Activated B cell treated with CpG ODN at 0.5 μM for 24 hours (primary cell): ENCODE measurements around the gene EEIG2. TPM values are rescaled to one million over a fixed set of nuclear protein-coding genes. Genes with fewer than 3 reads are reported as not detected.
"Not testable (repeated sequence)": the region's sequence is repeated elsewhere in the genome, so short reads cannot be mapped to it uniquely, and the experiment has no call there.

ENCODE experiments used
- ATAC-seq: fragments of 200-7000 bp; cut with Tn5 transposase; one replicate; pipeline ENCODE4 v1.10.0; 2021; ENCODE audit warnings: low read depth, mild to moderate bottlenecking, moderate library complexity
- CTCF ChIA-PET: fragments of 350-600 bp; sonication (Branson Sonifier 250); formaldehyde crosslinking; loops from one replicate; lab custom pipeline; 2021; ENCODE audit warnings: antibody characterized with exemption; lab: Charles Lee
- POLR2A ChIA-PET: fragments of 350-600 bp; sonication (Branson Sonifier 250); formaldehyde crosslinking; loops from one replicate; lab custom pipeline; 2021; ENCODE audit warnings: antibody characterized with exemption; lab: Charles Lee
- DNase-seq: peaks from one replicate; pipeline ENCODE4 v3.0.0; 2022
- H3K27ac Mint-ChIP-seq: one replicate; pipeline ENCODE4 v1.8.0; 2020; ENCODE audit warnings: mixed read lengths
- H3K27me3 Mint-ChIP-seq: one replicate; pipeline ENCODE4 v1.8.0; 2021; ENCODE audit warnings: mixed read lengths
- H3K36me3 Mint-ChIP-seq: one replicate; pipeline ENCODE4 v1.8.0; 2021; ENCODE audit warnings: low read depth, mixed read lengths
- H3K4me1 Mint-ChIP-seq: one replicate; pipeline ENCODE4 v1.8.0; 2021; ENCODE audit warnings: mixed read lengths
- H3K4me3 Mint-ChIP-seq: one replicate; pipeline ENCODE4 v1.8.0; 2020; ENCODE audit warnings: mild to moderate bottlenecking, mixed read lengths
- H3K9me3 Mint-ChIP-seq: one replicate; pipeline ENCODE4 v1.8.0; 2020; ENCODE audit warnings: mixed read lengths
- CTCF ChIP-seq: fragments of 200-600 bp; IDR thresholded peaks from one replicate; pipeline ENCODE4 v1.8.0; 2022; ENCODE audit warnings: antibody characterized with exemption, mild to moderate bottlenecking
- intact Hi-C: fragments of 100-400 bp; cut with micrococcal nuclease; formaldehyde crosslinking; loops from one replicate; pipeline ENCODE4 v1.15.1; 2024
- total RNA-seq: library from RNA; stranded (reverse); gene quantifications from 2 replicates; pipeline ENCODE4 v1.2.3, GENCODE V29; 2022

The EEIG2 gene
- 7.0 and 7.1 TPM in 2 replicates for total RNA-seq

- intact Hi-C loops, result loop anchor here (1.0 to 10.0 kb wide), 12 partner anchors 8 to 1105 kb away; partner anchors contain the start of genes CLCC1, GPSM2, HENMT1 and PRPF38B
- Mint-ChIP-seq H3K27me3 (no peaks in the 10 kb centered on the region), H3K36me3 (peaks cover 1% of the 10 kb centered on the region), H3K4me1 (peaks cover 24% of the 10 kb centered on the region), H3K27ac (peak within 1 kb of the TSS; percentile 90), H3K9me3 (no peaks in the 10 kb centered on the region), H3K4me3 (peak within 1 kb of the TSS; percentile 93)
- no peak for TF ChIP-seq CTCF
- ATAC-seq (peak; percentile 88), DNase-seq (peak; percentile 90)
- CTCF ChIA-PET, result interaction anchor here (0.7 to 7.2 kb wide), 11 partner anchors 9 to 777 kb away, joined by 3 to 237 read pairs (median 8); partner anchors contain the start of genes HENMT1 and PRPF38B
- POLR2A ChIA-PET, result interaction anchor here (0.6 to 5.5 kb wide), 12 partner anchors 8 to 777 kb away, joined by 3 to 38 read pairs (median 4); partner anchors contain the start of genes HENMT1, PRPF38B and SLC25A24
These were observed at the start of gene EEIG2 for GRCh38 chr1:108559215-108560186. EEIG2 (plus strand) TSS chr1:108560100; CDS start chr1:108560429, 329 bp downstream.

GRCh38 chr1:108511764-108512163 lies 48.1 kb upstream of the EEIG2 start:
- H3K9me3 Mint-ChIP-seq, result no peaks in the 10 kb centered on the region
- ChIA-PET CTCF (interaction anchor here (1.2 to 12.9 kb wide), 8 partner anchors 10 to 386 kb away, joined by 3 to 237 read pairs (median 6); partner anchors contain the start of gene EEIG2), POLR2A (interaction anchor here (1.7 kb wide), 1 partner anchor 49 kb away, joined by 13 read pairs; the partner anchor contains the start of gene EEIG2)
- DNase-seq, result no peak
- no peak for ATAC-seq
- intact Hi-C loops, result loop anchor here (1.0 to 2.0 kb wide), 4 partner anchors 50 to 729 kb away; no protein-coding TSS in a partner anchor
- no peaks in the 10 kb centered on the region for H3K4me1 Mint-ChIP-seq
- no peak overlapping the region for H3K4me3 Mint-ChIP-seq
- H3K36me3 Mint-ChIP-seq, result no peaks in the 10 kb centered on the region
- no peaks in the 10 kb centered on the region for H3K27me3 Mint-ChIP-seq
- no peak overlapping the region for H3K27ac Mint-ChIP-seq
- TF ChIP-seq CTCF, result no peak

- CTCF ChIA-PET, result interaction anchor here (0.6 to 12.9 kb wide), 12 partner anchors 10 to 385 kb away, joined by 3 to 237 read pairs (median 4); partner anchors contain the start of gene EEIG2
- Mint-ChIP-seq H3K36me3 (no peaks in the 10 kb centered on the region), H3K27ac (no peak overlapping the region), H3K27me3 (no peaks in the 10 kb centered on the region), H3K4me3 (no peak overlapping the region), H3K4me1 (no peaks in the 10 kb centered on the region), H3K9me3 (no peaks in the 10 kb centered on the region)
- TF ChIP-seq CTCF, result peak; percentile 95
- DNase-seq (no peak), ATAC-seq (peak; percentile 85)
- intact Hi-C loops, result loop anchor here (1.0 to 2.0 kb wide), 4 partner anchors 49 to 730 kb away; no protein-coding TSS in a partner anchor
- POLR2A ChIA-PET, result interaction anchor here (1.7 kb wide), 1 partner anchor 48 kb away, joined by 13 read pairs; the partner anchor contains the start of gene EEIG2
These were observed 47.5 kb upstream of the EEIG2 start for GRCh38 chr1:108512239-108513043.

- POLR2A ChIA-PET, result interaction anchor here (1.7 kb wide), 1 partner anchor 48 kb away, joined by 13 read pairs; the partner anchor contains the start of gene EEIG2
- Mint-ChIP-seq H3K4me3 (no peak overlapping the region), H3K36me3 (no peaks in the 10 kb centered on the region), H3K9me3 (no peaks in the 10 kb centered on the region), H3K27ac (no peak overlapping the region), H3K4me1 (no peaks in the 10 kb centered on the region), H3K27me3 (no peaks in the 10 kb centered on the region)
- TF ChIP-seq CTCF, result no peak
- CTCF ChIA-PET, result interaction anchor here (0.6 to 12.9 kb wide), 11 partner anchors 10 to 384 kb away, joined by 3 to 237 read pairs (median 4); partner anchors contain the start of gene EEIG2
- intact Hi-C loops, result loop anchor here (2.0 kb wide), 1 partner anchor 730 kb away; no protein-coding TSS in a partner anchor
- DNase-seq, result no peak
- no peak for ATAC-seq
These were observed 46.9 kb upstream of the EEIG2 start for GRCh38 chr1:108513044-108513415.

GRCh38 chr1:108513914-108514313 lies 46.0 kb upstream of the EEIG2 start:
- intact Hi-C loops, result loop anchor here (2.0 kb wide), 1 partner anchor 731 kb away; no protein-coding TSS in a partner anchor
- H3K9me3 Mint-ChIP-seq, H3K4me3 Mint-ChIP-seq, H3K4me1 Mint-ChIP-seq, ATAC-seq, H3K27me3 Mint-ChIP-seq, DNase-seq, H3K27ac Mint-ChIP-seq, H3K36me3 Mint-ChIP-seq: not testable (repeated sequence)
- ChIA-PET POLR2A (interaction anchor here (1.8 kb wide), 1 partner anchor 46 kb away, joined by 5 read pairs; the partner anchor contains the start of gene EEIG2), CTCF (interaction anchor here (1.2 to 12.9 kb wide), 2 partner anchors 48 to 130 kb away, joined by 3 to 237 read pairs; partner anchors contain the start of gene EEIG2)

GRCh38 chr1:108517301-108517897 lies 42.5 kb upstream of the EEIG2 start:
- H3K9me3 Mint-ChIP-seq, H3K27ac Mint-ChIP-seq, ATAC-seq, POLR2A ChIA-PET, H3K4me3 Mint-ChIP-seq, DNase-seq, H3K36me3 Mint-ChIP-seq, H3K4me1 Mint-ChIP-seq, intact Hi-C loops, H3K27me3 Mint-ChIP-seq: not testable (repeated sequence)
- CTCF ChIA-PET, result interaction anchor here (12.9 kb wide), 1 partner anchor 44 kb away, joined by 237 read pairs; the partner anchor contains the start of gene EEIG2
